Upper lobe of left lung (tissue), 4 donors: ENCODE results near the gene LAD1.

Experiments used
- CTCF ChIP-seq, 6 experiments: fragments of 450-650 bp in 4 of 6; fragments of 200-600 bp in 2 of 6; sonication (generic) in 2 of 6; IDR thresholded peaks; one replicate each; pipeline ENCODE4 v1.5.1; 2016 to 2019; ENCODE audit warnings: antibody characterized with exemption in 6 of 6
- POLR2A ChIP-seq, 4 donors: fragments of 450-650 bp; IDR thresholded peaks; one replicate each; pipeline ENCODE4 v1.5.1; 2016 to 2017; ENCODE audit warnings: antibody characterized with exemption in 4 of 4, mild to moderate bottlenecking in 2 of 4

- TF ChIP-seq CTCF (IDR thresholded peaks at IDR 0.05): no peak
- no peak for TF ChIP-seq POLR2A (IDR thresholded peaks at IDR 0.05)
Measured at GRCh38 chr1:201378804-201379203, 20.3 kb downstream of the LAD1 start.
